ENCODE measurements around the gene SIX3. TPM values are rescaled to one million over a fixed set of nuclear protein-coding genes. Genes with fewer than 3 reads are reported as not detected.

The SIX3 gene
- total RNA-seq, result not detected

- no peak for TF ChIP-seq CTCF (IDR thresholded peaks at IDR 0.05)
Observed at GRCh38 chr2:44941551-44942234, at the start of gene SIX3. TSS of gene SIX3 (plus strand) at chr2:44941702. CDS start at chr2:44942105, 403 bp downstream.

GRCh38 chr2:44894058-44894457 is 47.4 kb upstream of the SIX3 start:
- Histone ChIP-seq H3K9me3 (peaks cover 0 to 5% of the 10 kb centered on the region in 2 donors), H3K4me1 (no peaks in the 10 kb centered on the region), H3K4me3 (no peak overlapping the region), H3K36me3 (no peaks in the 10 kb centered on the region), H3K27me3 (no peaks in the 10 kb centered on the region), H3K27ac (no peak overlapping the region)
- no peak for TF ChIP-seq CTCF (IDR thresholded peaks at IDR 0.05)
- DNase-seq (ENCODE audit: low spot score), result no peak

More at GRCh38 chr2:44941551-44942234, at the start of gene SIX3:
- peak within 1 kb of the TSS in 1 of 2 donors; percentile 40 for H3K4me3 ChIP-seq
- no peak within 1 kb of the TSS for H3K27ac ChIP-seq
- H3K27me3 ChIP-seq, result peaks cover 50 to 55% of the 10 kb centered on the region in 2 donors
- DNase-seq (ENCODE audit: low spot score), result no peak
- no peaks in the 10 kb centered on the region for H3K36me3 ChIP-seq
- no peaks in the 10 kb centered on the region for H3K9me3 ChIP-seq
- H3K4me1 ChIP-seq, result peaks cover 0 to 59% of the 10 kb centered on the region in 2 donors

- H3K27ac ChIP-seq, result no peak overlapping the region
- H3K36me3 ChIP-seq, result no peaks in the 10 kb centered on the region
- H3K4me1 ChIP-seq, result no peaks in the 10 kb centered on the region
Observed at GRCh38 chr2:44895061-44895460, 46.4 kb upstream of the SIX3 start.

GRCh38 chr2:44897406-44897805 is 44.1 kb upstream of the SIX3 start:
- Histone ChIP-seq H3K4me1 (no peaks in the 10 kb centered on the region), H3K27me3 (peaks cover 0 to 1% of the 10 kb centered on the region in 2 donors), H3K4me3 (no peak overlapping the region), H3K27ac (no peak overlapping the region), H3K9me3 (peaks cover 0 to 5% of the 10 kb centered on the region in 2 donors), H3K36me3 (no peaks in the 10 kb centered on the region)
- DNase-seq (ENCODE audit: low spot score), result no peak
- TF ChIP-seq CTCF (IDR thresholded peaks at IDR 0.05), result no peak

More at GRCh38 chr2:44895061-44895460, 46.4 kb upstream of the SIX3 start:
- TF ChIP-seq CTCF (IDR thresholded peaks at IDR 0.05), result no peak
- no peak for DNase-seq (ENCODE audit: low spot score)
- Histone ChIP-seq H3K4me3 (no peak overlapping the region), H3K27me3 (no peaks in the 10 kb centered on the region), H3K9me3 (peaks cover 0 to 5% of the 10 kb centered on the region in 2 donors)

- no peak for TF ChIP-seq CTCF (IDR thresholded peaks at IDR 0.05)
- Histone ChIP-seq H3K36me3 (no peaks in the 10 kb centered on the region), H3K27ac (no peak overlapping the region), H3K4me1 (no peaks in the 10 kb centered on the region), H3K9me3 (no peaks in the 10 kb centered on the region), H3K4me3 (no peak overlapping the region), H3K27me3 (peaks cover 0 to 2% of the 10 kb centered on the region in 2 donors)
- no peak for DNase-seq (ENCODE audit: low spot score)
Observed at GRCh38 chr2:44902217-44903137, 39.0 kb upstream of the SIX3 start.
